Activated T-cell treated with anti-CD3 and anti-CD28 coated beads, Interleukin-2, amount 50 U/mL, for 24 hours (primary cell): Measurements from ENCODE around the gene MCTP2.

ENCODE experiments used
- DNase-seq: peaks from one replicate; pipeline ENCODE4 v3.0.0-alpha.2; 2020
- H3K27ac Mint-ChIP-seq: 2 replicates; pipeline ENCODE4 v1.8.0; 2020; ENCODE audit warnings: mild to moderate bottlenecking, mixed read lengths
- H3K27me3 Mint-ChIP-seq: 2 replicates; pipeline ENCODE4 v1.8.0; 2020; ENCODE audit warnings: mixed read lengths
- H3K36me3 Mint-ChIP-seq: 2 replicates; pipeline ENCODE4 v1.8.0; 2020; ENCODE audit warnings: low read depth, mixed read lengths
- H3K4me1 Mint-ChIP-seq: 2 replicates; pipeline ENCODE4 v1.8.0; 2020; ENCODE audit warnings: low read depth, mixed read lengths
- H3K4me3 Mint-ChIP-seq: 2 replicates; pipeline ENCODE4 v1.8.0; 2020; ENCODE audit warnings: mild to moderate bottlenecking, moderate library complexity, mixed read lengths
- H3K9me3 Mint-ChIP-seq: 2 replicates; pipeline ENCODE4 v1.8.0; 2020; ENCODE audit warnings: mixed read lengths

The MCTP2 gene

DNA sequence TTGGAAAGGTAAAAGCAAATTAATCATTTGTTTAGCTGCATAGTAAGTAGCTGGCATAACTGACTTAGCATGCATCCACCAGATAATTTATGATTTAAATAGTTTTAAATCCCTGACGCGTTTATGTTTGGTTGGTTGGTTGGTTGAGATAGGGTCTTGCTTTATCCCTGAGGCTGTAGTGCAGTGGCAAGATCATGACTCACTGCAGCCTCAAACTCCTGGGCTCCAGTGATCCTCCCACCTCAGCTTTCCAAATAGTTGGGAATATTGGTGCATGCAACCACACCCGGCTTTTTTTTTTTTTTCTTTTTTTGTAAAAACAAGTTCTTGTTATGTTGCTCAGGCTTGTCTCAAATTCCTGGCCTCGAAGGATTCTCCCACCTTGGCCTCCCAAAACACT lies 263.4 kb downstream of the MCTP2 start:
- no peak overlapping the region for H3K4me3 Mint-ChIP-seq
- H3K4me1 Mint-ChIP-seq, result no peaks in the 10 kb centered on the region
- H3K36me3 Mint-ChIP-seq, result no peaks in the 10 kb centered on the region
- DNase-seq, result no peak
- H3K27me3 Mint-ChIP-seq, result peaks cover 21% of the 10 kb centered on the region
- no peak overlapping the region for H3K27ac Mint-ChIP-seq
- peaks cover 2% of the 10 kb centered on the region for H3K9me3 Mint-ChIP-seq

DNA sequence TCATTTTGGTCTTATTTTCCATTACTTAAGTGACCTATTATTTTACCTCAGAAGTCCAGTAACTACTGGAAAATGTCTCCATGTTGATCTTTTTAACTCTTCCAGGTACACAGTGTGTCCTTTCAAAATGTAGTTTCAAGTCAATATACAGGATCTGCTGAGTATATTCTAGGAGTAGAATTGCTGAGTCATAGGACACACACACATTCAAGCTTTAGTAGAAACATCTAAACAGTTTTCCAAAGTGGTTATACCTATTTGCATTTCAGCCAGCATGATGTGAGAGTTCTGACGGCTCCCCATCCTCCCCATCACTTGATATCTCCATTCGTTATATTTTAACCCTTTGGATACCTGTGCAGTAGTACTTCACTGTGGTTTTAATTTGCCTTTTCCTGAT lies 271.9 kb downstream of the MCTP2 start:
- no peak overlapping the region for H3K4me3 Mint-ChIP-seq
- H3K4me1 Mint-ChIP-seq, result no peaks in the 10 kb centered on the region
- no peaks in the 10 kb centered on the region for H3K36me3 Mint-ChIP-seq

DNA sequence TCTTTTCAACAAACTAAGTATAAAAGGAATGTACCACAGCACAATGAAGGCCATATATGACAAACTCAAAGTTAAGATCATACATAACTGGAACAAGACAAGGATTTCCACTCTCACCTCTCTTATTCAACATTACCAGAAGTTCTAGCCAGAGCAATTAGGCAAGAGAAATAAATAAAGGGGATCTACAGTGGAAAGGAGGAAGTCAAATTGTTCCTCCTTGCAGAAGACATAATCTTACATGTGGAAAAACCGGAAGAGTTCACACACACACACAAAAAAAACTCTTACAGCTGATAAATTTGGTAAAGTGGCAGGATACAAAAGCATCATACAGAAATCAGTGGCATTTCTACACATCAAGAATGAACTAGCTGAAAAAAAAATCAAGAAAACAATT lies 277.9 kb downstream of the MCTP2 start:
- peaks cover 16% of the 10 kb centered on the region for H3K9me3 Mint-ChIP-seq
- no peak for DNase-seq
- no peaks in the 10 kb centered on the region for H3K36me3 Mint-ChIP-seq
- H3K27ac Mint-ChIP-seq, result no peak overlapping the region
- H3K4me3 Mint-ChIP-seq, result no peak overlapping the region
- peaks cover 5% of the 10 kb centered on the region for H3K27me3 Mint-ChIP-seq
- H3K4me1 Mint-ChIP-seq, result no peaks in the 10 kb centered on the region

More for the DNA sequence above, 271.9 kb downstream of the MCTP2 start:
- H3K9me3 Mint-ChIP-seq, result peaks cover 15% of the 10 kb centered on the region
- H3K27ac Mint-ChIP-seq, result no peak overlapping the region
- peaks cover 22% of the 10 kb centered on the region for H3K27me3 Mint-ChIP-seq
- no peak for DNase-seq

DNA sequence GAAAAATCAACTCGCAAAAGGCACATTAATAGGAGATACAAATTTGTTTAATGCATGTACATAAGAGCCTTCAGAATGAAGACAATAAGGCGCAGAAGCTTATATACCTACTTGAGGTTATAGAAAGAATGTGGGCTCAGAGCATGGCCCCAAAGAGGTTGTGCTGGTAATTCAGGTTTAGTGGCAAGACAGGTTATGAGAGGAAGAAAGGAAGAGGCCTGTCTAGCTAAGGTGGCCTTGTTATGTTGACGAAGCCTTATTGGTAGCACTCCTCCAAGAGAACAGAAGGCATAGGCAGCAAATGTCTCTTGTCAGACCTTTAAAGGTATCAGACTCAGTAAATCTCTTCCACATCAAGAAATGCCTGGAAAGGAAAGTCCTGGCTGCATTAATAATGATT lies 290.8 kb downstream of the MCTP2 start:
- DNase-seq, result no peak
- H3K27me3 Mint-ChIP-seq, result peaks cover 10% of the 10 kb centered on the region
- no peaks in the 10 kb centered on the region for H3K36me3 Mint-ChIP-seq
- no peak overlapping the region for H3K4me3 Mint-ChIP-seq
- H3K9me3 Mint-ChIP-seq, result no peaks in the 10 kb centered on the region
- H3K4me1 Mint-ChIP-seq, result no peaks in the 10 kb centered on the region
- no peak overlapping the region for H3K27ac Mint-ChIP-seq

DNA sequence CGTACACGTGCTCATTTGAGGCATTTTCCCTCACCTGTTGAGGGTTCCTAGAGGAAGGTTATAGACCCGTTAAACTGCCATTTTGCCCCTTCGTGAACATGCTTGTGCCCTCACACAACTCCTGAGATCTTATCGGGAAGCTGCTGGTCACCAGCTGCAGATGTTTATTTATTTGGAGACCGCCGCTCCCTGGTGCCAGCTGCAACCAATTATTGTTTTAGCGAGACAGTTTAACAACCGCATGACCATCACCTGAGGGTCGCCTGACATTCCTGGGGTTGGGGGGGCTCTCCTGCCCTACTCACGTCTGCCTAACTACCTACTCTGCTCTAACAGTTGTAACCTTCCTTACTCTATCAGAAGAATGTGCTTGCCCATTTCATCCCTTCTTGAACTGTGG lies 292.5 kb downstream of the MCTP2 start:
- H3K27ac Mint-ChIP-seq, result no peak overlapping the region
- H3K27me3 Mint-ChIP-seq, result peaks cover 6% of the 10 kb centered on the region
- H3K9me3 Mint-ChIP-seq, result no peaks in the 10 kb centered on the region
- H3K4me3 Mint-ChIP-seq, result no peak overlapping the region
- no peaks in the 10 kb centered on the region for H3K4me1 Mint-ChIP-seq
- no peaks in the 10 kb centered on the region for H3K36me3 Mint-ChIP-seq
- DNase-seq, result no peak

DNA sequence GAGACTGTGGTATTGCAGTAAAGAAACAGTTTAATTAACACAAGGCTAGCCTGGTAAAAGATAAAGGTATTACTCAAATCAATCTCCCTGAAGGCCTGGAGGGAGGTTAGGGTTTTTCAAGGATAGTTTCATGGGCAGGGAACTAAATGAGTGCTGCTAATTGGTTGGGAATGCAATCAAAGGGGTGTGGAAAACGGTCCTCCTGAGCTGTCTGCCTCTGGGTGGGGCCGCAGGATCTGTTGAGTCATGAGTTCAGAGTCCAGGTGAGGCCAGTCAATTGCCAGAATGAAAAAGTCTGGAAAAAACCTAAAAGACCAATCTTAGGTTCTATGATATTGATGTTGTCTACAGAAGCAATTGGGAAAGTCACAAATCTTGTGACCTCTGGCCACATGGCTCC lies 293.2 kb downstream of the MCTP2 start:
- Mint-ChIP-seq H3K27me3 (peaks cover 3% of the 10 kb centered on the region), H3K27ac (no peak overlapping the region), H3K9me3 (no peaks in the 10 kb centered on the region), H3K4me3 (no peak overlapping the region), H3K36me3 (no peaks in the 10 kb centered on the region), H3K4me1 (no peaks in the 10 kb centered on the region)
- DNase-seq, result no peak

DNA sequence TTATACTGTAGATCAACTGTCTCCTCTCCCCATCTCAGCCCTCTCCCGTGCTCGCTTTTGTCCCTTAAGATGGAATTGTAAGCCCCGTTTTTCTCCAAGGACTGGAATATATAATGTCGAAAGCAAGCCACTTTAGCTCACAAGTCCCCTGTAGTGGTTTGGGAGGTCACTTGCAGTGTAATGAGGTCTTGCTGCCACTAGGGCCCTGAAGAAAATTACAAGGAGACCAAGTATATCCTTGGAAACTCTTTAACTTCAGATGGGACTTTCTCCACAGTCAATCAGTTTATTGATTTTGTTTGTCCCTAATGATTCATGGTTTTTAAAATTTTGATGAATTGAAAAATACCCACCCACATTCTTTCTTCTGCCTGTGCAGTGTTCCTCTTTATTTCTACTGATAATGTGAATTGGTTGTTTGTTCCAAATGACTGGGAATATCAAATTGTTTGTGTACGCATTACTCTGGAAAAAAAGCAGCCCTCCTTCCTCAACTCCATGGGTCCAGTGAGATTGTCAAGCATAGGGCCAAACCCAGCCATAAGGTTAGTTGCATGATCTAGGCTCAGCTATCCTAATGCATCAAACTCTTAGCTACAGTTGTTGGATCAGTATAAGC lies 294.8 kb downstream of the MCTP2 start:
- Mint-ChIP-seq H3K9me3 (no peaks in the 10 kb centered on the region), H3K36me3 (no peaks in the 10 kb centered on the region), H3K27me3 (peaks cover 3% of the 10 kb centered on the region), H3K27ac (no peak overlapping the region), H3K4me1 (no peaks in the 10 kb centered on the region), H3K4me3 (no peak overlapping the region)
- no peak for DNase-seq

DNA sequence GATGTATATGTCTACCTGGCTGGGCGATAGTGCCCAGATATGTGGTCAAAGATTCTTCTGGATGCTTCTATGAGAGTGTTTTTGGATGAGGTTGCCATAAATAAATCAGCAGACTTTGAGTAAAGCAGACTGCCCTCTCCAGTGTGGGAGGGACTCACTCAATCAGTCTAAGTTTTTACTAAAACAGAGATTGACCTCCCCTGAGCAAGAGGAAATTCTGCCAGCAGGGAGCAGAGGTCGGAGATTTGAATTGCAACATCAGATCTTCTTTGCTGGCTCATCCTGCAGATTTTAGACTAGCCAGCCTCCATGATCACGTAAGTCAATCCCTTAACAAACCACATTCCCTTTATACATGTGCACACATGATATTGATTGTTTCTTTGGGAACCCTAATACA lies 300.9 kb downstream of the MCTP2 start:
- no peaks in the 10 kb centered on the region for H3K4me1 Mint-ChIP-seq
- no peak overlapping the region for H3K4me3 Mint-ChIP-seq
- no peak for DNase-seq
- no peaks in the 10 kb centered on the region for H3K9me3 Mint-ChIP-seq
- no peak overlapping the region for H3K27ac Mint-ChIP-seq
- H3K36me3 Mint-ChIP-seq, result no peaks in the 10 kb centered on the region
- H3K27me3 Mint-ChIP-seq, result peaks cover 14% of the 10 kb centered on the region
